Measurements from ENCODE around the gene FGF19. TPM values are rescaled to one million over a fixed set of nuclear protein-coding genes. Genes with fewer than 3 reads are reported as not detected.

The FGF19 gene
- total RNA-seq, 2 experiments from 2014 or later = not detected

DNA sequence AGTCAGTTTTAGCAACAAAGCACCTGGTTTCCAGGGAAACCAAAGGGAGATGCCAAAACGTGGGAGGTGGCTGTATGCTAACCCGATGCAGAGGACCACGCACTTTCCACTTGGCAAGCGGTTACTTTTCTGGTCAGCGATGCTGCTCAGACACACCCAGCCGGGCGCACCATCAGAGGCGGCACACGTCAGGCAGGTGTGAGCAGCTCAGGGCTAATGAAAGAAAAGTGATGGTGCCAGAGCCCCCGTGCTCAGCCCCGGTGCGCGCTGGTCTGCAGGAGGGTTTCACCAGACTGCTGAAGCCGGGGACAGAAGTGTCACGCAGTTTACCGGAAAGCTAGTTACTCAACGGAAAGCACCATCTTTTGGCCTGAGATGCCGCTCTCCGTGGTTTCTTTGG, 34.3 kb downstream of the FGF19 start:
- H3K27ac Mint-ChIP-seq = no peak overlapping the region
- ChIA-PET CTCF (interaction anchor here (0.6 to 1.6 kb wide), 3 partner anchors 8 to 1014 kb away, joined by 3 to 4 read pairs (median 3); no protein-coding TSS in a partner anchor), POLR2A (no interaction called here)
- H3K27me3 Mint-ChIP-seq = no peaks in the 10 kb centered on the region
- no peak overlapping the region for H3K4me3 Mint-ChIP-seq
- H3K4me1 Mint-ChIP-seq = peaks cover 20% of the 10 kb centered on the region
- H3K9me3 Mint-ChIP-seq = no peaks in the 10 kb centered on the region
- no peak for DNase-seq
- peaks cover 27% of the 10 kb centered on the region for H3K36me3 Mint-ChIP-seq (ENCODE audit: low read depth)

DNA sequence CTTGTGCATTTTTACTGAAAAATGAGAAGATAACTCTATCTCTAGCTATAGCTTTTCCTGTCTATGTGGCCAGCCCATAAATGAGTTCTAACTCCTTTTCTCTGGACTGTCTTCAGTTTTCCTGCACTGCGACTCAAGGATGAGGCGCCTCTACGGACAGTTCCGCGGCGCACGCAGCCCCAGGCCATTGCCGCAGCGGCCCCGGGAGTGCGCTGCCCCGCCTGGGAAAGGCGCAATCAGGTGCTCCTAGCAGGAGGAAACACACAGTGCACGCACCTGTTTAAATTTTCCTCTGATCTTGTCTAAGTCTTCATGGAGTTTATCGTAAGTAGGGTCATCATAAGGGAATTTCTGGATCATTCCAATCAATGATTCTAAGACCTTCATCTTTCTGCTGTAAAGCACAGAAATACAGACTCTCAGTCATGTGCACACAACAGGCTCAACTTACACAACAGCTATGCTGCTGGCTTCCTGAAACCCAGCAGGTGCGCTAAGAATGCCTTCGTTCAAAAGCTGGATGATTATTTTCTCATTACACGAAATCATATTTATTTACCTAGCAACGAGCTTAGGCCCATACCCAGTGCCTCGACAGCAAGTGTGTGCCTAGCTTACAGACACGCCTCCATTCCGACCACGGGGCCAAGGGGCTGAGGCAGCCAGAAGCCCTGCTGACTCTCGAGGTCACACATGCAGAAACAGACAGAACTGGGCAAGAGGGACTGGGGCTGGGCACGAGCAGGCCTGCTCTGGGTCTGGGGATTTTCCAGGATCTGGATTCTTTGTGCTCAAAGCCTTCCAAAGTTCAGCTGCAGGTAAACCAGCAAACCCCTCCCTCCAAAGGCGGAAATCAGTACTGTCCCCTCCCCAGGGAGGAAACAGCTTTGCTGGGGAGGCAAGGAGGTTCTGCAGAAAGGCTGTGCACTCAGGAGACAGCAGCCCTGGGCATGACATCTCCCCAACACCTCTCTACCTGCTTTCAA, 35.9 kb downstream of the FGF19 start:
- ChIA-PET CTCF (no interaction called here), POLR2A (no interaction called here)
- peak overlapping the region; percentile 6 for H3K27ac Mint-ChIP-seq
- no peaks in the 10 kb centered on the region for H3K27me3 Mint-ChIP-seq
- peaks cover 24% of the 10 kb centered on the region for H3K36me3 Mint-ChIP-seq (ENCODE audit: low read depth)
- no peaks in the 10 kb centered on the region for H3K9me3 Mint-ChIP-seq
- peaks cover 9% of the 10 kb centered on the region for H3K4me1 Mint-ChIP-seq
- no peak overlapping the region for H3K4me3 Mint-ChIP-seq
- DNase-seq = no peak

DNA sequence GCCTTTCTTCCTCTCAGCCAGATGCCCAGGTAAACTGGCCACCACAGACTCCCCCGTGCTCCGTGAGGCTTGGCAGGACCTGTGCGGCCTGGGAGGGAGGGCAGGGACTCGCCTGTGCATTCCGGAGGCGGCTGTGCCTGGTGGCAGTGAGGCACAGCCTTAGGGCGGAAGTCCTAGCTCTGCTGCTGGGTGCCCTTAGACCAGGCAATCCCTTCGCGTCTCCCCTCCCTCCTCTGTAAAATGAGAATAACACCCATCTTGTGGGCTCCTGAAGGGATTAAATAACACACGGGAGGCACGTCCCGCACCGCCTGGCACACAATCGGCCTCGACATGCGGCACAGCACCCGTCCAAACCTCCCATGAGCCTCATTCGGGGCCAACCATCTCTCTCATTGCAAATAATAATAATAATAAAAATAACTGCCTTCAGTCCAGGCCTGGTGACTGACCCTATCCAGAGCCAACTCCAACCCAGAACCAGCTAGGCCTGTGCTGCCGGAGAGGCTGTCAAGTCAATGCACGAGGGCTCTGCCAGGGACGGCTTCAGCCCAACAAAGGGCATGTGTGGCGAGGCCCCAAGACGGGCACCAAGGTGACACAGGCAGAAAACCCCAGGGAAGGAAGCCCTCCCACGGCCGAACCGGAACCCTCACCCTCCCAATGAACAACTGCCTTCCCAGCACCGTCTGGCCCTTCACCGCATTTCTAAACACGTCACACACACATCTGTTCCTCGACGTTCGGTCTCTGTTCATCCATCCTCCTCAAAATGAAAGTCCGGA, 36.9 kb downstream of the FGF19 start:
- Mint-ChIP-seq H3K4me1 (peaks cover 5% of the 10 kb centered on the region), H3K36me3 (ENCODE audit: low read depth) (peaks cover 24% of the 10 kb centered on the region), H3K4me3 (no peak overlapping the region), H3K27me3 (no peaks in the 10 kb centered on the region), H3K9me3 (no peaks in the 10 kb centered on the region), H3K27ac (no peak overlapping the region)
- no peak for DNase-seq
- POLR2A ChIA-PET = no interaction called here
- CTCF ChIA-PET = no interaction called here

DNA sequence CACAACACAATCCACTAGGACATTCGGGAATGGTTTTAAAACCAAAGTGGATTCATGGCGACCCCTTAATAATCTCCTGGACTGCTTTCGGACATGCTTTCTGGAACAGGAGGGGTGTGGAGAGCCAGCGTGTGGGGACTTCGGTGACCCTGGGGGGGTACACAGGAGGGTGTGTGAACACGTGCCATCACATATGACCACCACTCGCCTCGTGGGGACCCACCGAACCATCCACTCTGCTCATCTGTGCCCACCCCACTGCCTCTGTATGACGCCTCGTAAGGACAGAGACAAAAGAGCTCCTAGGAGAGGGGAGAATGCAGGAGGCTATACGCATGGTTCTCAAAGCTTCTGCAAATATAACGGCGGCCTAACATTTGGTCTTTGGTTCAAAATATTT, 37.6 kb downstream of the FGF19 start:
- POLR2A ChIA-PET = no interaction called here
- Mint-ChIP-seq H3K27ac (no peak overlapping the region), H3K4me1 (peaks cover 5% of the 10 kb centered on the region), H3K4me3 (no peak overlapping the region), H3K9me3 (no peaks in the 10 kb centered on the region), H3K36me3 (ENCODE audit: low read depth) (peaks cover 24% of the 10 kb centered on the region), H3K27me3 (no peaks in the 10 kb centered on the region)
- CTCF ChIA-PET = no interaction called here
- no peak for DNase-seq

DNA sequence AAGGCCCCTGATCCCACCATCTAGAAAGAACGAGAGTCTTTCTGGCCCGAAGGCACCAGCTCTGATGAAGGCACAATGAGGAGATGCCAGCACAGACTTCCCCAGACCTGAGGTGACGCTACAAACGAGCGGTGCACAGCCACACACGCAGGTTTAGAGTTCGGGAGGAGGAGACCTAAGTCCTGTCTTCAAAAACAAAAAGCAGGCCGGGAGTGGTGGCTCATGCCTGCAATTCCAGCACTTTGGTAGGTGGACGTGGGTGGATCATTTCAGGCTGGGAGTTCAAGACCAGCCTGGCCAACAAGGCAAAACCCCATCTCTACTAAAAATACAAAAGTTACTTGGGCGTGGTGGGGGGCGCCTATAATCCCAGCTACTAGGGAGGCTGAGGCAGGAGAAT, 38.2 kb downstream of the FGF19 start:
- Mint-ChIP-seq H3K36me3 (ENCODE audit: low read depth) (peaks cover 23% of the 10 kb centered on the region), H3K27me3 (no peaks in the 10 kb centered on the region), H3K4me3 (no peak overlapping the region), H3K4me1 (peaks cover 5% of the 10 kb centered on the region), H3K9me3 (no peaks in the 10 kb centered on the region), H3K27ac (no peak overlapping the region)
- no peak for DNase-seq
- ChIA-PET CTCF (interaction anchor here (1.1 kb wide), 1 partner anchor 9 kb away, joined by 3 read pairs; the partner anchor contains the start of gene LTO1), POLR2A (no interaction called here)

DNA sequence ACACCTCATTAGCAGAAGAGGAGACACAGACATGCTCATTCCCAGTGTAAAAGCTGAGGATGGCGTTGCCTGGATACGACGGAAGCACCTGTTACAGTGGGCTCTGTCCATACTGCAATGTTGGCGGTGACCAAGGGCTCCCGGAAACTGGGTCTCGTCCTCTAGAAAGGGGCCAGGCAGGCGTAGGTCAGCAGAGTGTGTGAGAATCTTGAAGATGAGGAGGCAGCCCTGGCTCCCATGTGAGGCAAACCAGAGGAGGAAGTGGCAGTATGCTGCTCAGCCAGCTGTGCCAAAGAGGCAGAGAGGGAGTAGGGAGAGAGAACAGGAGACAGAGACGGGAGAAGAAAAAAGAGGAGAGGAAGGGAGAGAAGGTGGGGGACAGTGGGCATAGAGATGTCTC, 38.9 kb downstream of the FGF19 start:
- no peaks in the 10 kb centered on the region for H3K4me1 Mint-ChIP-seq
- POLR2A ChIA-PET = no interaction called here
- no peaks in the 10 kb centered on the region for H3K9me3 Mint-ChIP-seq
- CTCF ChIA-PET = interaction anchor here (0.5 to 1.3 kb wide), 5 partner anchors 10 to 1109 kb away, joined by 3 to 7 read pairs (median 3); partner anchors contain the start of gene LTO1
- H3K36me3 Mint-ChIP-seq (ENCODE audit: low read depth) = peaks cover 16% of the 10 kb centered on the region
- no peak for DNase-seq
- H3K27ac Mint-ChIP-seq = no peak overlapping the region
- H3K27me3 Mint-ChIP-seq = no peaks in the 10 kb centered on the region
- no peak overlapping the region for H3K4me3 Mint-ChIP-seq

GRCh38 chr11:69664103-69664775, 39.6 kb downstream of the FGF19 start:
- ChIA-PET POLR2A (interaction anchor here (0.6 kb wide), 1 partner anchor 1068 kb away, joined by 3 read pairs; no protein-coding TSS in a partner anchor), CTCF (interaction anchor here (0.6 to 1.3 kb wide), 4 partner anchors 10 to 829 kb away, joined by 3 to 7 read pairs (median 3); partner anchors contain the start of gene LTO1)
- H3K27me3 Mint-ChIP-seq = no peaks in the 10 kb centered on the region
- H3K4me3 Mint-ChIP-seq = no peak overlapping the region
- no peak overlapping the region for H3K27ac Mint-ChIP-seq
- no peaks in the 10 kb centered on the region for H3K9me3 Mint-ChIP-seq
- peaks cover 14% of the 10 kb centered on the region for H3K36me3 Mint-ChIP-seq (ENCODE audit: low read depth)
- no peak for DNase-seq
- no peaks in the 10 kb centered on the region for H3K4me1 Mint-ChIP-seq

- Mint-ChIP-seq H3K27ac (no peak overlapping the region), H3K27me3 (no peaks in the 10 kb centered on the region), H3K4me1 (no peaks in the 10 kb centered on the region), H3K4me3 (no peak overlapping the region), H3K36me3 (ENCODE audit: low read depth) (peaks cover 10% of the 10 kb centered on the region), H3K9me3 (no peaks in the 10 kb centered on the region)
- DNase-seq = no peak
- POLR2A ChIA-PET = no interaction called here
- CTCF ChIA-PET = no interaction called here
Measured at GRCh38 chr11:69663326-69663725, 40.5 kb downstream of the FGF19 start.

- H3K9me3 Mint-ChIP-seq = no peaks in the 10 kb centered on the region
- CTCF ChIA-PET = interaction anchor here (1.6 kb wide), 1 partner anchor 12 kb away, joined by 3 read pairs; no protein-coding TSS in a partner anchor
- DNase-seq = no peak
- H3K27ac Mint-ChIP-seq = no peak overlapping the region
- H3K4me3 Mint-ChIP-seq = no peak overlapping the region
- POLR2A ChIA-PET = no interaction called here
- peaks cover 10% of the 10 kb centered on the region for H3K36me3 Mint-ChIP-seq (ENCODE audit: low read depth)
- H3K27me3 Mint-ChIP-seq = no peaks in the 10 kb centered on the region
- H3K4me1 Mint-ChIP-seq = no peaks in the 10 kb centered on the region
Measured at GRCh38 chr11:69662806-69663205, 41.0 kb downstream of the FGF19 start.

- ChIA-PET POLR2A (no interaction called here), CTCF (interaction anchor here (0.6 to 1.7 kb wide), 3 partner anchors 8 to 431 kb away, joined by 3 to 4 read pairs (median 3); no protein-coding TSS in a partner anchor)
- no peaks in the 10 kb centered on the region for H3K9me3 Mint-ChIP-seq
- no peaks in the 10 kb centered on the region for H3K27me3 Mint-ChIP-seq
- H3K27ac Mint-ChIP-seq = no peak overlapping the region
- peaks cover 9% of the 10 kb centered on the region for H3K36me3 Mint-ChIP-seq (ENCODE audit: low read depth)
- DNase-seq = no peak
- H3K4me3 Mint-ChIP-seq = no peak overlapping the region
- H3K4me1 Mint-ChIP-seq = no peaks in the 10 kb centered on the region
Measured at GRCh38 chr11:69662021-69662698, 41.7 kb downstream of the FGF19 start.

DNA sequence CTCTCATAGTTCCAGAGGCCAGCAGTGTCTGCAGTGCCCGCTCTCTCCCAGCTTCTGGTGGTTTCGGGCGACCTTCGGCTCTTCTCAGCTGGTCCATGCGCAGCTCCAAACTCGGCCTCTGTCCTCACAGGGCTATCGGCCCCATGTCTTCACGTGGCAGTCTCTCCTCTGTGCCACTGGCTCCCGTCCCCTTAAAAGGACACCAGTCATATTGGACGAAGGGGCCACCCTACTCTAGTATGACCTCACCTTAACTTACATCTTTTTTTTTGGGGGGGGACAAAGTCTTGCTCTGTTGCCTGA, 42.5 kb downstream of the FGF19 start:
- Mint-ChIP-seq H3K9me3 (no peaks in the 10 kb centered on the region), H3K4me3 (no peak overlapping the region), H3K27me3 (no peaks in the 10 kb centered on the region), H3K36me3 (ENCODE audit: low read depth) (peaks cover 9% of the 10 kb centered on the region), H3K27ac (no peak overlapping the region), H3K4me1 (no peaks in the 10 kb centered on the region)
- no peak for DNase-seq
- ChIA-PET POLR2A (no interaction called here), CTCF (interaction anchor here (0.6 to 1.7 kb wide), 4 partner anchors 9 to 898 kb away, joined by 3 to 4 read pairs (median 3); no protein-coding TSS in a partner anchor)

DNA sequence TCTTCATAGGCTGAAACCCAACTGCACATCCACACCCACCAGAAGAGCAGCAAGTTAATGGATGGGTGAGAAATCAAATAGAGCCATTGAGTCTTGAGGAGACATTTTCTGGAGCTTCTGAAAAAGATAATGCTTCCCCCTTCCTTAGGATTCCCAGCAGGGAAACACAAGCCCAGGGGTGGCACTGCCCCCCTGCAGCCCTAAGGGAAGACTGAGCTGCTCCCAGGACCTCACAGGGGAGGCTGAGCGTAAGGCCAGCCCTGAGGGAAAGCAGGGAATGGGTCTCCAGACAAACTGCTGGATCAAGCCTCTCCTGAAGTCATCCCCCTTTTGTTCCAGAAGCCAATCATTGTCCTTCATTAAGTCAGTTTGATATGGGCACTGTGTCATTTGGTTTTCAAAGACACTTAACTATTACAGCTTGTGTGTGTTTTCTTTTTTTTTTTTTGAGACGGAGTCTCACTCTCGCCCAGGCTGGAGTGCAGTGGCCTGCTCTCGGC, 43.8 kb downstream of the FGF19 start:
- no peaks in the 10 kb centered on the region for H3K4me1 Mint-ChIP-seq
- H3K27ac Mint-ChIP-seq = no peak overlapping the region
- H3K27me3 Mint-ChIP-seq = no peaks in the 10 kb centered on the region
- H3K9me3 Mint-ChIP-seq = no peaks in the 10 kb centered on the region
- ChIA-PET CTCF (no interaction called here), POLR2A (no interaction called here)
- no peak overlapping the region for H3K4me3 Mint-ChIP-seq
- DNase-seq = no peak
- H3K36me3 Mint-ChIP-seq (ENCODE audit: low read depth) = peaks cover 5% of the 10 kb centered on the region
